ENCODE measurements around the gene SPAG5. TPM values are rescaled to one million over a fixed set of nuclear protein-coding genes. Genes with fewer than 3 reads are reported as not detected.

The SPAG5 gene
- total RNA-seq, 4 donors from 2014 or later: 5.7 to 11.4 (median 7.6) TPM

- Histone ChIP-seq H3K4me3 (no peak overlapping the region), H3K9me3 (no peaks in the 10 kb centered on the region), H3K27me3 (no peaks in the 10 kb centered on the region), H3K27ac (no peak overlapping the region), H3K4me1 (no peaks in the 10 kb centered on the region), H3K36me3 (no peaks in the 10 kb centered on the region)
- WGBS, 2 donors: 61 to 68% methylated on average over 9 of the region's 9 CpGs
- TF ChIP-seq CTCF (IDR thresholded peaks at IDR 0.05) (no peak), EP300 (IDR thresholded peaks at IDR 0.05) (no peak), POLR2A (IDR thresholded peaks at IDR 0.05) (no peak)
- DNase-seq (ENCODE audit: low spot score in 2 of 2): no peak
Observed at GRCh38 chr17:28536532-28537218, 62.1 kb downstream of the SPAG5 start.

- Histone ChIP-seq H3K4me3 (no peak overlapping the region), H3K36me3 (no peaks in the 10 kb centered on the region), H3K27me3 (no peaks in the 10 kb centered on the region), H3K27ac (no peak overlapping the region), H3K4me1 (no peaks in the 10 kb centered on the region), H3K9me3 (no peaks in the 10 kb centered on the region)
- WGBS, 2 donors: 85 to 91% methylated on average over 9 to 11 of the region's 11 CpGs
- no peak for TF ChIP-seq CTCF (IDR thresholded peaks at IDR 0.05)
- no peak for TF ChIP-seq POLR2A (IDR thresholded peaks at IDR 0.05)
- no peak for TF ChIP-seq EP300 (IDR thresholded peaks at IDR 0.05)
- DNase-seq (ENCODE audit: low spot score in 2 of 2): no peak
Observed at GRCh38 chr17:28534740-28535375, 64.0 kb downstream of the SPAG5 start.

GRCh38 chr17:28533091-28533807, 65.6 kb downstream of the SPAG5 start:
- no peak overlapping the region for H3K4me3 ChIP-seq
- TF ChIP-seq POLR2A (IDR thresholded peaks at IDR 0.05): no peak
- TF ChIP-seq EP300 (IDR thresholded peaks at IDR 0.05): no peak
- no peak for TF ChIP-seq CTCF (IDR thresholded peaks at IDR 0.05)
- no peaks in the 10 kb centered on the region for H3K4me1 ChIP-seq
- H3K9me3 ChIP-seq: no peaks in the 10 kb centered on the region
- 53 to 66% methylated on average over 15 to 16 of the region's 16 CpGs for WGBS, 2 donors
- no peaks in the 10 kb centered on the region for H3K27me3 ChIP-seq
- no peak for DNase-seq (ENCODE audit: low spot score in 2 of 2)
- no peaks in the 10 kb centered on the region for H3K36me3 ChIP-seq
- H3K27ac ChIP-seq: no peak overlapping the region

GRCh38 chr17:28532050-28532960, 66.5 kb downstream of the SPAG5 start:
- no peaks in the 10 kb centered on the region for H3K27me3 ChIP-seq
- no peak overlapping the region for H3K4me3 ChIP-seq
- no peak overlapping the region for H3K27ac ChIP-seq
- no peaks in the 10 kb centered on the region for H3K4me1 ChIP-seq
- no peaks in the 10 kb centered on the region for H3K36me3 ChIP-seq
- 52 to 67% methylated on average over 7 of the region's 7 CpGs for WGBS, 2 donors
- H3K9me3 ChIP-seq: no peaks in the 10 kb centered on the region
- TF ChIP-seq EP300 (IDR thresholded peaks at IDR 0.05) (no peak), CTCF (IDR thresholded peaks at IDR 0.05) (no peak)
- no peak for DNase-seq (ENCODE audit: low spot score in 2 of 2)

Data from tibial nerve (tissue), 4 donors.